Measurements from ENCODE around the gene WASHC4. TPM values are rescaled to one million over a fixed set of nuclear protein-coding genes. Genes with fewer than 3 reads are reported as not detected.

Gene WASHC4
- total RNA-seq, 1 experiment from 2014 or later: 41.2 TPM

- no peak overlapping the region for H2AK5ac ChIP-seq (ENCODE audit: insufficient read length, low read length)
- H2BK12ac ChIP-seq (ENCODE audit: insufficient read length, low read depth, low read length): no peak overlapping the region
- H3K79me2 ChIP-seq (ENCODE audit: insufficient read depth, low read length): peaks cover 19% of the 10 kb centered on the region; the same call in 1 of the 2 replicates
- no peak overlapping the region for H3K4me2 ChIP-seq (ENCODE audit: insufficient read depth, insufficient read length, low read length)
- H2BK120ac ChIP-seq (ENCODE audit: low read depth, low read length, poor library complexity, severe bottlenecking): no peak overlapping the region
- DNase-seq: no peak
- H4K91ac ChIP-seq (ENCODE audit: insufficient read length, low read depth, low read length): no peak overlapping the region
- peak overlapping the region in 1 of 2 experiments; percentile 25; a peak in 2 of 5 replicates for H3K4me3 Mint-ChIP-seq
- H2AFZ ChIP-seq (ENCODE audit: low read length): no peak overlapping the region
- no peaks in the 10 kb centered on the region; the same call in 1 of the 2 replicates for H3K27me3 Mint-ChIP-seq (ENCODE audit: low read depth)
- TF ChIP-seq CTCF (conservative IDR thresholded peaks at IDR 0.05): no peak
- H3K36me3 Mint-ChIP-seq (ENCODE audit: insufficient read depth in 1 of 3, low read depth in 3 of 3): peaks cover 10 to 30% (median 26%) of the 10 kb centered on the region in 3 experiments
- H3K27ac Mint-ChIP-seq: no peak overlapping the region
- 0 out of 5 replicates have a peak, but pooled peaks cover 0 to 2% of the 10 kb centered on the region in 2 experiments for H3K9me3 Mint-ChIP-seq
- no peak overlapping the region for H3K56ac ChIP-seq (ENCODE audit: insufficient read length, low read depth, low read length)
- H4K5ac ChIP-seq (ENCODE audit: insufficient read length, low read depth, low read length): no peak overlapping the region
- peaks cover 43 to 55% of the 10 kb centered on the region in 2 experiments for H3K4me1 Mint-ChIP-seq
- no peak overlapping the region for H2BK5ac ChIP-seq (ENCODE audit: insufficient read length, low read length)
- no peaks in the 10 kb centered on the region for H3K79me1 ChIP-seq (ENCODE audit: insufficient read depth, low read depth, low read length, poor library complexity, severe bottlenecking)
- no peak overlapping the region for H3K27ac ChIP-seq (ENCODE audit: insufficient read length, low read depth, low read length)
- H3K18ac ChIP-seq (ENCODE audit: insufficient read length, low read depth, low read length): no peak overlapping the region
- peaks cover 5% of the 10 kb centered on the region for H3K23me2 ChIP-seq (ENCODE audit: insufficient read length, low read depth, low read length, poor library complexity, severe bottlenecking)
- H3K14ac ChIP-seq (ENCODE audit: insufficient read depth, low read length): no peak overlapping the region
- H2BK15ac ChIP-seq (ENCODE audit: low read depth, low read length): no peak overlapping the region
- H2BK20ac ChIP-seq (ENCODE audit: low read depth, low read length, poor library complexity, severe bottlenecking): no peak overlapping the region
- no peaks in the 10 kb centered on the region; the same call in 1 of the 2 replicates for H3K4me1 ChIP-seq (ENCODE audit: insufficient read depth, low read length)
- no peaks in the 10 kb centered on the region for H4K20me1 ChIP-seq (ENCODE audit: control insufficient read depth, insufficient read depth, insufficient read length)
- no peaks in the 10 kb centered on the region for H3K27me3 ChIP-seq (ENCODE audit: insufficient read depth, low read length)
- no peak overlapping the region for H3K9ac ChIP-seq (ENCODE audit: extremely low read depth, insufficient read length, low read length)
- no CpG with 5 or more reads among the region's 4 CpGs for WGBS (ENCODE audit: extremely low coverage, insufficient read length, low lambda C conversion rate)
- H3T11ph ChIP-seq (ENCODE audit: low read length): no peak overlapping the region
- H3K23ac ChIP-seq (ENCODE audit: insufficient read length, low read depth, low read length): no peak overlapping the region
- no peak overlapping the region for H4K8ac ChIP-seq (replicated peaks; ENCODE audit: insufficient read length, low read depth, low read length)
- no peaks in the 10 kb centered on the region for H3K9me3 ChIP-seq (ENCODE audit: control insufficient read depth, low read depth, low read length)
- H3K4ac ChIP-seq (ENCODE audit: low read depth, low read length): no peak overlapping the region
Measured at GRCh38 chr12:105110851-105111250, 3.3 kb downstream of the WASHC4 start.
